ENCODE data around the gene TGIF1. TPM values are rescaled to one million over a fixed set of nuclear protein-coding genes. Genes with fewer than 3 reads are reported as not detected.
A peak's percentile ranks its signal among the peaks of the same experiment; 100 is the strongest.
"Not testable (repeated sequence)": the region's sequence is repeated elsewhere in the genome, so short reads cannot be mapped to it uniquely, and the experiment has no call there.

The TGIF1 gene
- total and polyA plus RNA-seq, 4 experiments from 2014 or later, result 69.6 to 95.1 (median 87.9) TPM

DNA sequence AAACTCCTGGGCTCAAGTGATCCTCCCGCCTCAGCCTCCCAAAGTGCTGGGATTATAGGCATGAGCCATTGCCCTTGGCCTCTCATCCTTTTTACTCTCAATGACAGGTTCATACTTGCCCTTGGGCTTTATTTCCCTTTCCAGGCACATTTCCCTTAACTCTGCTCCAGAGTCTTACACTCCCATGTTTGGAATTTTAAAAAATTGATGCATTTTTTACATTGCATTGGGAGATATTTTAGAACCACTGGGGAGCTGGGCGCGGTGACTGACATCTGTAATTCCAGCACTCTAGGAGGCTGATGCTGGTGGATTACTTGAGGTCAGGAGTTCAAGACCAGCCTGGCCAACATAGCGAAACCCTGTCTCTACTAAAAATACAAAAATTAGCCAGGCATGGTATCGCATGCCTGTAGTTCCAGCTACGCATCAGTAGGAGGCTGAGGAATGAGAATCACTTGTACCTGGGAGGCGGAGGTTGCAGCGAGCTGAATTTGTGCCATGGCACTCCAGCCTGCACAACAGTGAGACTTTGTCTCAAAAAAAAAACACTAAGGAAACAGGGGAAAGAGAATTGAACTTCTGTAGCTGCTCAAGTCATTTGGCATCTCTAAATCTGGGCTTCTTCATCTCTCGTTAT is 18.2 kb downstream of the TGIF1 start:
- no peak overlapping the region for H3K4me3 Mint-ChIP-seq
- H3K27ac Mint-ChIP-seq, result no peak overlapping the region

DNA sequence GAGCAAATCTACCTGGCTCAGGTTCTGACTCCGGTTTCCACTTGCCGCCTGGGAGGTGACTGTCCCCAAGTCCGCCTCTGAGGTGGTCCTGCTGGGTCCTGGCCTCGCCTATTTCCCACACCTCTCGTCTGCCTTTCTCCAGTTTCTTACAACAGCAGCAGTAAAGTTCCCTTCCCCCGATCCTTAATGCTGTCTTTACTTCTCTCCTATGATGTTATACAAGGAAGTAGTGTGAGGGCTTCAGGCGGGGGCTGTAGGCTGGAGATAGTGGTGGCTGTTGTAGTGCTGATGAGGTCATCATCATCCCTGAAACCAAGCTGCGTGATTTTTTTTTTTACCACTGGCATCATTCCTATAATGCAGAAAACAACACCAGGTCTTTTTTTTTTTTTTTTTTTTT is 18.9 kb downstream of the TGIF1 start:
- H3K27me3 ChIP-seq (ENCODE audit: insufficient read depth, low read length), result no peaks in the 10 kb centered on the region
- POLR2A ChIA-PET (ENCODE audit: partially characterized antibody), result interaction anchor here (1.3 kb wide), 1 partner anchor 10 kb away, joined by 4 read pairs; no protein-coding TSS in a partner anchor
- H3K27ac ChIP-seq (ENCODE audit: low read depth, low read length), result no peak overlapping the region
- H3K9me3 ChIP-seq (ENCODE audit: control insufficient read depth in 1 of 2, low read length in 2 of 2), result no peaks in the 10 kb centered on the region
- no peaks in the 10 kb centered on the region for H3K9me3 Mint-ChIP-seq
- DNase-seq, result no peak
- H3K27me3 Mint-ChIP-seq, result no peaks in the 10 kb centered on the region
- intact Hi-C loops (cut with micrococcal nuclease), result no loop called here
- H3K36me3 ChIP-seq (ENCODE audit: insufficient read depth, low read length), result no peaks in the 10 kb centered on the region
- CTCF ChIA-PET (ENCODE audit: partially characterized antibody), result interaction anchor here (1.4 to 5.2 kb wide), 3 partner anchors 9 to 197 kb away, joined by 4 to 68 read pairs (median 11); no protein-coding TSS in a partner anchor
- no peaks in the 10 kb centered on the region for H3K36me3 Mint-ChIP-seq
- no peak overlapping the region for H3K4me3 ChIP-seq (ENCODE audit: low read length in 2 of 2)
- peaks cover 18 to 27% (median 23%) of the 10 kb centered on the region in 4 donors for H3K4me1 Mint-ChIP-seq
- H3K4me3 Mint-ChIP-seq, result no peak overlapping the region
- no peak overlapping the region for H3K27ac Mint-ChIP-seq
- peaks cover 17% of the 10 kb centered on the region for H3K4me1 ChIP-seq (ENCODE audit: insufficient read depth, low read length)

More for the DNA sequence above, 18.2 kb downstream of the TGIF1 start:
- Histone ChIP-seq H3K9me3 (ENCODE audit: control insufficient read depth in 1 of 2, low read length in 2 of 2) (no peaks in the 10 kb centered on the region), H3K4me1 (ENCODE audit: insufficient read depth, low read length) (peaks cover 17% of the 10 kb centered on the region), H3K27me3 (ENCODE audit: insufficient read depth, low read length) (no peaks in the 10 kb centered on the region), H3K27ac (ENCODE audit: low read depth, low read length) (no peak overlapping the region), H3K4me3 (ENCODE audit: low read length in 2 of 2) (no peak overlapping the region), H3K36me3 (ENCODE audit: insufficient read depth, low read length) (no peaks in the 10 kb centered on the region)
- ChIA-PET POLR2A (ENCODE audit: partially characterized antibody) (interaction anchor here (1.3 to 4.2 kb wide), 2 partner anchors 10 to 18 kb away, joined by 4 to 61 read pairs; partner anchors contain the start of gene TGIF1), CTCF (ENCODE audit: partially characterized antibody) (interaction anchor here (1.1 to 5.2 kb wide), 4 partner anchors 10 to 197 kb away, joined by 3 to 68 read pairs (median 8); no protein-coding TSS in a partner anchor)
- Mint-ChIP-seq H3K9me3 (no peaks in the 10 kb centered on the region), H3K27me3 (no peaks in the 10 kb centered on the region), H3K4me1 (peaks cover 15 to 22% (median 19%) of the 10 kb centered on the region in 4 donors), H3K36me3 (no peaks in the 10 kb centered on the region)
- intact Hi-C loops (cut with micrococcal nuclease), result no loop called here
- no peak for DNase-seq

DNA sequence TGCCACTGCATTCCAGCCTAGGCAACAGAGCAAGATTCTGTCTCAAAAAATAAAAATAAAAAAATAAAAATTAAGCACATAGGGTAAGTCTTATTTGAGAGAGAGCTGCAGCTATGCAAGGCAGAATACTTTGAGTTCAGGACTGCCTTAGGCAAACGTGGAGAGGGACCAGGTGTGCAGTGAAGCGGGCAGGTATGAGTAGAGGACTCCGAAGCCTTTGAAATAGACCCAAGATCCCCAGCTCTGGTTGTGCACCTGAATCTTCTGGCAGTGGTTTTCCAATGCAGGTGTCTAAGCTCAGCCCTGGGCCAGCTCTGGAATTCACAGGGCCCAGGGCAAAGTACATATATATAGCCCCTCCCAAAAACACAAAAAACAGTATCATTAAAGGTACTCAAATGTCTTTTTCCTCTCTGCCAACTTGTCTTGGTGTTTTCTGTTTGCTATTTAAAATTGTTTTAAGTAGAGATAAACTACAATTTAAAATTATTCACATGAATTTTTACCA is 21.2 kb downstream of the TGIF1 start:
- Mint-ChIP-seq H3K4me3 (no peak overlapping the region), H3K27me3 (no peaks in the 10 kb centered on the region), H3K4me1 (peaks cover 16 to 24% (median 20%) of the 10 kb centered on the region in 4 donors), H3K9me3 (peaks cover 0 to 2% (median 0%) of the 10 kb centered on the region in 8 donors), H3K36me3 (peaks cover 0 to 4% of the 10 kb centered on the region in 2 donors), H3K27ac (peak overlapping the region in 1 of 7 donors; percentile 68)
- Histone ChIP-seq H3K27me3 (ENCODE audit: insufficient read depth, low read length) (no peaks in the 10 kb centered on the region), H3K4me1 (ENCODE audit: insufficient read depth, low read length) (peaks cover 13% of the 10 kb centered on the region), H3K27ac (ENCODE audit: low read depth, low read length) (no peak overlapping the region), H3K9me3 (ENCODE audit: control insufficient read depth in 1 of 2, low read length in 2 of 2) (no peaks in the 10 kb centered on the region), H3K36me3 (ENCODE audit: insufficient read depth, low read length) (no peaks in the 10 kb centered on the region), H3K4me3 (ENCODE audit: low read length in 2 of 2) (no peak overlapping the region)
- DNase-seq, result no peak
- intact Hi-C loops (cut with micrococcal nuclease), result no loop called here
- ChIA-PET POLR2A (ENCODE audit: partially characterized antibody) (interaction anchor here (1.0 kb wide), 1 partner anchor 18 kb away, joined by 4 read pairs; no protein-coding TSS in a partner anchor), CTCF (ENCODE audit: partially characterized antibody) (interaction anchor here (1.5 to 1.6 kb wide), 2 partner anchors 16 to 194 kb away, joined by 4 to 5 read pairs; no protein-coding TSS in a partner anchor)

DNA sequence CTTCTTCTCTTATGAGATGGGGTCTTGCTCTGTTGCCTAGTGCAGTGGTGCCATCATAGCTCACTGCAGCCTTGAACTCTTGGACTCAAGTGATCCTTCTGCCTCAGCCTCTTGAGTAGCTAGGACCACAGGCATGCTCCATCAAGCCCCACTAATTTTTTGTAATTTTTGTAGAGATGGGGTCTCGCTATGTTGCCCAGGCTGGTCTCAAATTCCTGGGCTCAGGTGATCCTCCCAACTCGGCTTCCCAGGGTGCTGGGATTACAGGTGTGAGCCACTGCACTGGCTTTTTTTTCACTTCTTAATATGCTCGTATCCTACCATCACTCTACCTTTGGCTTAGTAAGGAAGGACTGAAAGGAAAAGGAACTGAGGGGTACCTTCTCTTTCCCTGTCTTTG is 22.1 kb downstream of the TGIF1 start:
- H3K4me3 Mint-ChIP-seq; POLR2A ChIA-PET (ENCODE audit: partially characterized antibody); H3K36me3 ChIP-seq (ENCODE audit: insufficient read depth, low read length); H3K27ac ChIP-seq (ENCODE audit: low read depth, low read length); H3K9me3 ChIP-seq (ENCODE audit: control insufficient read depth in 1 of 2, low read length in 2 of 2); H3K27me3 ChIP-seq (ENCODE audit: insufficient read depth, low read length); H3K4me3 ChIP-seq (ENCODE audit: low read length in 2 of 2); intact Hi-C loops (cut with micrococcal nuclease); H3K27me3 Mint-ChIP-seq; H3K36me3 Mint-ChIP-seq; H3K27ac Mint-ChIP-seq; H3K9me3 Mint-ChIP-seq; DNase-seq; H3K4me1 ChIP-seq (ENCODE audit: insufficient read depth, low read length): not testable (repeated sequence)
- CTCF ChIA-PET (ENCODE audit: partially characterized antibody), result interaction anchor here (1.5 kb wide), 1 partner anchor 17 kb away, joined by 4 read pairs; no protein-coding TSS in a partner anchor
- peaks cover 6 to 15% (median 11%) of the 10 kb centered on the region in 4 donors for H3K4me1 Mint-ChIP-seq

DNA sequence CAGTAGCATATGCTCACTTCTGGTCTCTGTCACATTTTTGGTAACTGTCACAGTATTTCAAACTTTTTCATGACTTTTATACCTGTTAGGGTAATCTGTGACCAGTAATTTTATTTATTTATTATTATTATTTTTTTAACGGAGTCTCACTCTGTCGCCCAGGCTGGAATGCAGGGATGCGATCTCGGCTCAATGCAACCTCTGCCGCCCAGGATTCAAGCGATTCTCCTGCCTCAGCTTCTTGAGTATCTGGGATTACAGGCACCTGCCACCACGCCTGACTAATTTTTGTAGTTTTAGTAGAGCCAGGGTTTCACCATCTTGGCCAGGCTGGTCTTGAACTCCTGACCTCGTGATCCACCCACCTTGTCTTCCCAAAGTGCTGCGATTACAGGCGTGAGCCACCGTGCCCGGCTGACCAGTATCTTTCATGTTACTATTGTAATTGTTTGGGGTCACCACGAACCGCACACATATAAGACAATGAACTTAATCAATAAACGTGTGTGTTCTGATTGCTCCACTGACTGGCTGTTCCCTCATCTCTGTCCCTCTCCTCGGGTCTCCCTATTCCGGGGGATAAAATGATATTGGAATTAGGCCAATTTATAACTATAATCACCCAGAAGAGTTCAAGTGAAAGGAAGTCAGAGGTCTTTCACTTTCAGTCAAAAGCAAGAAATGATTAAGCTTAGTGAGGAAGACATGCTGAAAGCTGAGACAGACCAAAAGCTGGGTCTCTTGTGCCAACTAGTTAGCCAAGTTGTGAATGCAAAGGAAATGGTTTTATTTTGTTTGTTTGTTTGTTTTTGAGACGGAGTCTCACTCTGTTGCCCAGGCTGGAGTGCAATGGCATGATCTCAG is 22.9 kb downstream of the TGIF1 start:
- ChIA-PET POLR2A (ENCODE audit: partially characterized antibody) (interaction anchor here (1.0 kb wide), 1 partner anchor 14 kb away, joined by 4 read pairs; no protein-coding TSS in a partner anchor), CTCF (ENCODE audit: partially characterized antibody) (interaction anchor here (1.5 to 1.8 kb wide), 2 partner anchors 18 to 113 kb away, joined by 4 to 7 read pairs; no protein-coding TSS in a partner anchor)
- Histone ChIP-seq H3K4me1 (ENCODE audit: insufficient read depth, low read length) (no peaks in the 10 kb centered on the region), H3K27me3 (ENCODE audit: insufficient read depth, low read length) (no peaks in the 10 kb centered on the region), H3K27ac (ENCODE audit: low read depth, low read length) (no peak overlapping the region), H3K36me3 (ENCODE audit: insufficient read depth, low read length) (no peaks in the 10 kb centered on the region), H3K9me3 (ENCODE audit: control insufficient read depth in 1 of 2, low read length in 2 of 2) (no peaks in the 10 kb centered on the region), H3K4me3 (ENCODE audit: low read length in 2 of 2) (no peak overlapping the region)
- Mint-ChIP-seq H3K4me3 (peak overlapping the region in 4 of 8 donors; percentile 23 to 70 (median 54)), H3K4me1 (peaks cover 4 to 12% (median 8%) of the 10 kb centered on the region in 4 donors), H3K27me3 (no peaks in the 10 kb centered on the region), H3K9me3 (peaks cover 0 to 2% (median 0%) of the 10 kb centered on the region in 8 donors), H3K36me3 (peaks cover 0 to 4% of the 10 kb centered on the region in 2 donors), H3K27ac (peak overlapping the region in 3 of 7 donors; percentile 3 to 79 (median 79))
- DNase-seq, result no peak
- intact Hi-C loops (cut with micrococcal nuclease), result no loop called here

DNA sequence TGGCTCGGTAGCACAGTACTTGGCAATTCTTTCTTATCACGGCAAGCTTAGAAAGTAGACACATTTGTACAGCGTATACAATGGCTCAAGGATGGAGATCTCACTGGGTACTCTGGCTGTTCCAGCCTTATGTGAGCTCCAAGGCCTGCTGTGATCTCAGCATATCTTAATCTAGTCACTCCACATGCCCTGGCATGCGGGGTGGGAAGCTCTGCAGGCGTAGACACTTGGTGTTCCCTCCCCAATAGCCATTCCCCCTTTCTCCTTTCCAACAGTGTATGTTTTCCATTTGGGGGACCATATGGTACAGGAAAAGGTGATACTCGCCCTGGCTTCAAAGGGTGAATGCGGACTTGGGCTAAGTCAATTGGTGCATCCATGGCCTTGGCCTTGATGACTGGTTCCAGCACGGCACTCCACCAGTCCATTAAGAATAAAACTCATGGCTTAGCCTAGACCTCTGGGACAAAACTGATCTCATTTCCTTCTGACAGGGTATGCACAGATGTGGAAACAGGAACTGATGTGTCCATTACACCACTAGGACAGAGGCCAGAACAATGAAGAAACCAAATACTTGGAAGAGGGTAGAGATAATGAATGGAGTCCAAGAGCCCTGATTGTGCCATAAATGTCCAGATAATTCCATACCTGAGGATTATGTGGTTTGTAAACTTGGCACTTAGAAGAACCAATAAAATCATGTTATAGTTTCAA is 28.4 kb downstream of the TGIF1 start:
- H3K36me3 Mint-ChIP-seq, result peaks cover 0 to 4% of the 10 kb centered on the region in 2 donors

More for the DNA sequence above, 28.4 kb downstream of the TGIF1 start:
- peaks cover 0 to 2% (median 0%) of the 10 kb centered on the region in 8 donors for H3K9me3 Mint-ChIP-seq
- no peak for DNase-seq
- H3K27me3 ChIP-seq (ENCODE audit: insufficient read depth, low read length), result no peaks in the 10 kb centered on the region
- peaks cover 0 to under 1% of the 10 kb centered on the region in 2 donors for H3K27me3 Mint-ChIP-seq
- H3K27ac Mint-ChIP-seq, result no peak overlapping the region
- peaks cover 0 to 6% (median 3%) of the 10 kb centered on the region in 4 donors for H3K4me1 Mint-ChIP-seq
- H3K4me3 Mint-ChIP-seq, result no peak overlapping the region
- H3K36me3 ChIP-seq (ENCODE audit: insufficient read depth, low read length), result no peaks in the 10 kb centered on the region
- no peak overlapping the region for H3K27ac ChIP-seq (ENCODE audit: low read depth, low read length)
- POLR2A ChIA-PET (ENCODE audit: partially characterized antibody), result no interaction called here
- no peaks in the 10 kb centered on the region for H3K4me1 ChIP-seq (ENCODE audit: insufficient read depth, low read length)
- intact Hi-C loops (cut with micrococcal nuclease), result no loop called here
- CTCF ChIA-PET (ENCODE audit: partially characterized antibody), result interaction anchor here (1.1 to 1.5 kb wide), 5 partner anchors 9 to 181 kb away, joined by 3 to 5 read pairs (median 4); no protein-coding TSS in a partner anchor
- H3K9me3 ChIP-seq (ENCODE audit: control insufficient read depth in 1 of 2, low read length in 2 of 2), result no peaks in the 10 kb centered on the region
- no peak overlapping the region for H3K4me3 ChIP-seq (ENCODE audit: low read length in 2 of 2)
